GM19035 (cell line): ENCODE results near the gene DSCAM.
"Not testable (repeated sequence)": the region's sequence is repeated elsewhere in the genome, so short reads cannot be mapped to it uniquely, and the experiment has no call there.

Source experiments
- ATAC-seq: cut with Tn5 transposase; IDR thresholded peaks from one replicate; pipeline ENCODE4 v1.9.1; 2021; ENCODE audit not compliant: unreplicated experiment

The DSCAM gene

GRCh38 chr21:40474513-40474912 lies 372.4 kb downstream of the DSCAM start:
- no peak for ATAC-seq

DNA sequence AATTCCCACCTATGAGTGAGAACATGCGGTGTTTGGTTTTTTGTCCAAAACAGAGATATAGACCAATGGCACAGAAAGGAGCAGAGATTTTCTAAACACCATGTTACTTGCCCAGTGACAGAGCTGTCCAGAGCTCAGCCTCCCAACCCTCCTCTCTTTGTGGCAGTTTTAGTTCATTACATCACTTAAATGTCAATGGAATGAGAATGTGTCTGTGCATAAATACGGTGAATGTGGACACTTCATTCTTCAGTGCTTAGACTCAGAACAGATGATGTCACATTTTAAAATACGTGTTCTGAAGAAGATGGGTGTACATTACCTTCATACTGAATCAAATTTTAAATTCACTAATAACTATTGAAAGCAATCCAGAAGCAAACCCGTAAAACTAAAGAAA lies 374.9 kb downstream of the DSCAM start:
- ATAC-seq, result no peak

DNA sequence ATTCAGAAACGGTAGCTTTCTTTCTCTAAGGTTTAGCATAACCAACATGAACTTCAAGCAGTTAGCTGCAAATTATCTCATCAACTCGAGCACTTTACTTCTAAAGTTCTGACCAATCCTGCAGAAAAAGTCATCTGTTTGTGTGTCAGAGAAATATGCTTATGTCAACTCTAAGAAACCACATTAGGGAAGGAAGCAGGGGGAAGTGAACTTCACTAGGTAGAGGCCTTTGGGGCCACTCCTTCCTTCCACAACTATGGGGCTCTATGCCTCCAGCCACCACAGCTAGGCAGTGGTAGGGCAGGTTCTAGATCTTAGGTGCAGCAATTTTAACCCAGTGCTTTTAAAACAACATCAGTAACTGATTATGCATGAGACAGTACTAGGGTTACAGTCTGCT lies 375.9 kb downstream of the DSCAM start:
- no peak for ATAC-seq

GRCh38 chr21:40466893-40467483 lies 380.0 kb downstream of the DSCAM start:
- ATAC-seq, result no peak

GRCh38 chr21:40465382-40465781 lies 381.6 kb downstream of the DSCAM start:
- no peak for ATAC-seq

DNA sequence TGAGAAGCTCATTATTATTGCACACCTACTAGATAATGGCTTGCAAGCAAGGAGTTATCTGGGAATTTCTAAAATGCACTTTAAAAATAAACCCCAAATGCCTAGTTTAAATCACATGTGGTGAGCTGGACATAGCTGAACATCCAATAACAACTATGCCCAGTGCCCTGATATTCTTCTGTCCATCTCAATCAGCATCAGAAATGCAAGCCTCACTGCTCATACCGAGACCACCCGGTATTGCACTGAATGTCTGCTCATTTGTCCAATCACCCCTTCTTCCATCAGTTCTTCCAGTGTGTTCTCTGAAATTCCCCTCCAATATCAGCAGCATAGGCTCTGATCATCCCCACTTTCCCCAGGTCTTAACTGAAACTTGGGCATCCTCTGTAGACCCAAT lies 383.8 kb downstream of the DSCAM start:
- ATAC-seq, result no peak

- no peak for ATAC-seq
Observed at GRCh38 chr21:40461008-40461407, 385.9 kb downstream of the DSCAM start.

DNA sequence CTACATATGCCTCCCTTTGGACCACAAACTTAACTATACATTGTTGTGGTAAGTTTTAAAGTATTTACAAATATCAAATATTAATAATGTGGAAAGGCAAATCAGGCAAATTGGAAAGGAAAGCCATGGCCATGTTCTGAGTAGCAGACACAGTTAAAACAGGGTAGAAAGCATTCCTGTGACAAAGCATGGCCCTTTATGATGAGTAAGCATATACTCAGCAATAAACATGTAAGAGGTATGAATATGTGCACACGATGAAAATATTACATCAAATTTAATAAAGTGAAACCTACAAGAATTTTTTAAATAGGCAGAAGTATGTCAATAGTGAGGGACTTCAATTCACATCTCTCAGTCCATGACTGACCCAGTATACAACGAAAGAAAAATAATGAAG lies 389.2 kb downstream of the DSCAM start:
- no peak for ATAC-seq

DNA sequence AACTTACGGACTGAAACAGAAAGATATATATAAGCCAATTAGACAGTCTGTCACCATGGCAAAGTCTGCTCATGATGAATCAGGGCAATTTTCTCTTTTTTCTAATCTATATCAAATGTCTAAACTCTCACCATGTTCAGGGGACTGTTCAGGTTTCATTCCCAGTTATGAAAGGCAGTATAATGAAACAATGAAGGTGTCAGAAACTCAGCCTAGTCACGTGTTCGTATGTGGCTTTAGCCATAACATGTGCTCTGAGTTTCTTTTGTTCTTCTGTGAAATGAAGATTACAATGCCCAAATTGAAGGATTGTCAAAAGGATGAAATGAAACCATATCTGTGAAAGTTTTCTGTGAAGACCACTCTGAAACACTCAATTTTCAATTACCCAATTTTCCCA lies 392.9 kb downstream of the DSCAM start:
- no peak for ATAC-seq

GRCh38 chr21:40453183-40453582 lies 393.8 kb downstream of the DSCAM start:
- ATAC-seq, result no peak

- no peak for ATAC-seq
Observed at GRCh38 chr21:40452548-40452947, 394.4 kb downstream of the DSCAM start.

DNA sequence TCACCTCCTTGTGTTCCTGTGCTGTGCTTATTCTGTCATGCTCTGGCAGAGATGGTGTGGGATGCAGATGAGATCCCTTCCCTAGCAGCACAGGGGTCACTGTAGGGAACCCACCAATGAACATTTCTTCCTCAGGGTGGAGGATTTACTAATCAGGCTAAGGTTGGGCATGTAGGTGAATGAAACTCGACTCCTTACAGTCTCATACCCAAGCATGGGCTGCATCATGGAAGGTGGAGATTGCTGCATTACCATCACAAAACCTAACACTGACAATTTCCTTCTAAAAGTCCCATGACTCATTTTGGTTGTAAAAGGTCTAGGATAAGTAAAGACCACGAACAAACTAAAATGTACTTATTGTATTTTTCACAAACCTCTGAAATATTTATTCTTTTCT lies 399.9 kb downstream of the DSCAM start:
- no peak for ATAC-seq

DNA sequence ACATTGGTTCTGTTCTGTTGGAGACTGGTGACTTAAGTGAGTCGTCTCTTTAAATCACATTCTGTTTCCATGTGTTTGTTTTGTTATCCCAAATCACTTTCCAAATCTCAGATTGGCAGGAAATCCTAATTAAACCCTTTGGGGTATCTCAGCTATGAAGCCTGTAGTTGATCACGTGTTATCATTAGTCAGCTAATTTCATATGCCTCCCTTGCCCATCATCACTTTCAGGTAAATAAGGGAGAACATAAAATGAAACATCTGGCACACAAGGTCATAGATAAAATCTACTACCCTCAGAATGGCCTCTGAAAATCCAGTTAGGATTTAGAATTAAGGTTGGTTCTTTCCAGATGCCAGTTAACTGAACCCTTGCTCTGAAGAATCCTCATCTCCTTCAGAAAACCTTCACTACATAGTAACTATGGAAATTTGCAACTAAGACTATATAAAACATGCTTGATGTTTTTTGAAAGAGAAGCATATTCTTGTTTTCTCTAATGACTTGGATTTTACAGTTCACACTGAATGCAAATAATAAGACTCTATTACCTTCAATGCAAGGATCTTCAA lies 401.5 kb downstream of the DSCAM start:
- no peak for ATAC-seq

DNA sequence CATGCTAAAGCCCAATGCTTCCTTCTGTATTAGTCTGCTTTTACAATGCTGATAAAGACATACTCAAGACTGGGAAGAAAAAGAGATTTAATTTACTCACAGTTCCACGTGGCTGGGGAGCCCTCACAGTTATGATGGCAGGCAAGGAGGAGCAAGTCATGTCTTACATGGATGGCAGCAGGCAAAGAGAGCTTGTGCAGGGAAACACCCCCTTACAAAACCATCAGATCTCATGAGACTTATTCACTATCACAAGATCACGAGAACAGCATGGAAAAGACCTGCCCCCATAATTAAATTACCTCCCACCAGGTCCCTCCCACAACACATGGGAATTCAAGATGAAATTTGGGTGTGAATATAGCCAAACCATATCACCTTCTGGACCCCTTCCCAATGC lies 407.4 kb downstream of the DSCAM start:
- not testable (repeated sequence) for ATAC-seq

- ATAC-seq, result no peak
Observed at GRCh38 chr21:40438616-40439015, 408.3 kb downstream of the DSCAM start.

GRCh38 chr21:40436261-40436660 lies 410.7 kb downstream of the DSCAM start:
- ATAC-seq, result no peak

DNA sequence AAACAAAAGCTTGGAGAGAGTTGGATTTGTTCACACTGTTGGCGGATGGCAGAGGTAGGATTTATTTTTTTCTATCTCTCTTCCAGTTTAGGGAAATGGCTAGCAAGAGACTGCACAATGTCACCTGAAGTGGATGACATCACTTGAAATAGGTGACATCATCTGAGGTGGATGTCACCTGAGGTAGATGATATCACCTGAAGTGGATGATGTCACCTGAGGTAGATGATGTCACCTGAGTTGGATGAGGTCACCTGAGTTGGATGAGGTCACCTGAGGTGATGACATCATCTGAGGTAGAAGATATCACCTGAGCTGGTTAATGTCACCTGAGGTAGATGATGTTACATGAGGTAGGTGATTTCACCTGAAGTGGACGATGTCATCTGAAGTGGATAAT lies 413.4 kb downstream of the DSCAM start:
- no peak for ATAC-seq

- ATAC-seq, result no peak
Observed at GRCh38 chr21:40425981-40426380, 421.0 kb downstream of the DSCAM start.

DNA sequence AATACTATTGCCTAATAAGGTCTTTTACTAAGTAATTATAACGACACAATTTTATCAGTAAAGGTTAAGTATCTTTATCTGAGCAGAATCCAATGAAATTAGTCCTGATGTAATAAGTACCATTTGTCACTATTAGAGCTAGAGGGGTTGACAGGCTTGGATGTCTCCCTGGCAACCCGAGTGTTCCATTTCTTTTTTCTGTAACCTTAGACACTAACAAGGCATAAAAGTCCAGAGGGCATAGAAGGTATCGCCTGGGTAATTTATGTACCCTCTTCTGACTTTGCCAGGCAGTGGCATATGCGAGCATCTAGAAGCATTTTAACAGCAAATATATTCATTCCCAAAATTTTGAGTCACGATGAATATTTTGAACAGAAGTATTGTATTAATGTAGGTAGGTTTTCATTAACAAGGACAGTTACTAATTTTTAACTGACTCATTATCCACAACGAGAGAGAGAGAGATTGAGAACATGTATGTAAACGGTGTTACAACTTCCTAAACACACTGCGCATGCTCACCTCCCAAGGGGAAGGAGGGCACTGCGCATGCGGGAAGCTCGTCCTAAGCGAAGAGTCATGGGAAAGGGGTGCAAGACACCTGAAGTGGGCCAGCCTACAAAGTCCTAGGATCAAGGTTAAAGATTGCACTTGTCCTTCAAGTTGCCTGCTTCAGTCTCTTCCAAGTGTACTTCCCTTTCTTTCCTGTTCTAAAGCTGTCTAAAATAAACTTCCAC lies 423.9 kb downstream of the DSCAM start:
- ATAC-seq, result no peak

DNA sequence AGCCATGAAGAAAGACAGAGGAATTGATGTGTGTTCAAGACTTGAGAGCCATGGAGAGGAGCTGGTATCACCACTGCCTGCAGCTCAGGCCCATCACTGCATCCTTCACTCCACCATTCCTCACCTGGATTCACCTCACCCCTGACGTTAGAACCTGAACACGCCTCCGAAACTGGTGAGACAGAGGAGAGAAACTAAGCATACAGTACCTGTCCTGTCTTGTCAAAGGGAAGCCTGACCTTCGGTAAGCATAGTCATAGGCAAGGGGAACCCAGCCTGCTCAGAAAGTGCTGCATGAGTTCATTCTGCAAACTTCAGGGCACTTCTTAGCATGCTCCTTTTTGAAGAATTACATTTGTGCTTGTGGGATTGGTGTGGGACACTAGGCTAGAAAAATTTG lies 425.8 kb downstream of the DSCAM start:
- ATAC-seq, result no peak

DNA sequence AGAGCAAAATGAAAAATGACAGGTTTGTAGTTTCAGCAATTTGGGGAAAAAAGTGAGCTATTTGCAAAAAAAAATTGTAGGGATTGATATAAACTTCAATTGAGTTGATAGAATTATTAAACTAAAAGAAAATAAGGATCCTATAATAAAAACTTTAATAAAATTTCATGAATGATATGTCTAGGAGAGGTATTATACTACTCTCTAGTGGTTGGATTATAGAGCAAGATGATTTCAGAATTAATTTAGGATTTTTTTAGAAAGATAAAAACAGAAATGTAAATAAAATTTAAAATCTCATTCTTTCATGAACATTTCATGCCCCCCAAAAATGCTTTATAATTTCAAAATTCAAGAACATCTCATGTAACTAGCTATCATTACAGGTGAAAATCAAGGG lies 430.4 kb downstream of the DSCAM start:
- ATAC-seq, result no peak

GRCh38 chr21:40408561-40408960 lies 438.4 kb downstream of the DSCAM start:
- ATAC-seq, result no peak

GRCh38 chr21:40404396-40404800 lies 442.6 kb downstream of the DSCAM start:
- ATAC-seq, result no peak
